DMS79 treated with DMSO at 0.1 percent for 48 hours (cell line): Measurements from ENCODE around the gene PDE6B.
"Not testable (repeated sequence)": the region's sequence is repeated elsewhere in the genome, so short reads cannot be mapped to it uniquely, and the experiment has no call there.

Experiments used
- DNase-seq: peaks from one replicate; lab custom pipeline; 2025; lab: John Stamatoyannopoulos, UW

The PDE6B gene

DNA sequence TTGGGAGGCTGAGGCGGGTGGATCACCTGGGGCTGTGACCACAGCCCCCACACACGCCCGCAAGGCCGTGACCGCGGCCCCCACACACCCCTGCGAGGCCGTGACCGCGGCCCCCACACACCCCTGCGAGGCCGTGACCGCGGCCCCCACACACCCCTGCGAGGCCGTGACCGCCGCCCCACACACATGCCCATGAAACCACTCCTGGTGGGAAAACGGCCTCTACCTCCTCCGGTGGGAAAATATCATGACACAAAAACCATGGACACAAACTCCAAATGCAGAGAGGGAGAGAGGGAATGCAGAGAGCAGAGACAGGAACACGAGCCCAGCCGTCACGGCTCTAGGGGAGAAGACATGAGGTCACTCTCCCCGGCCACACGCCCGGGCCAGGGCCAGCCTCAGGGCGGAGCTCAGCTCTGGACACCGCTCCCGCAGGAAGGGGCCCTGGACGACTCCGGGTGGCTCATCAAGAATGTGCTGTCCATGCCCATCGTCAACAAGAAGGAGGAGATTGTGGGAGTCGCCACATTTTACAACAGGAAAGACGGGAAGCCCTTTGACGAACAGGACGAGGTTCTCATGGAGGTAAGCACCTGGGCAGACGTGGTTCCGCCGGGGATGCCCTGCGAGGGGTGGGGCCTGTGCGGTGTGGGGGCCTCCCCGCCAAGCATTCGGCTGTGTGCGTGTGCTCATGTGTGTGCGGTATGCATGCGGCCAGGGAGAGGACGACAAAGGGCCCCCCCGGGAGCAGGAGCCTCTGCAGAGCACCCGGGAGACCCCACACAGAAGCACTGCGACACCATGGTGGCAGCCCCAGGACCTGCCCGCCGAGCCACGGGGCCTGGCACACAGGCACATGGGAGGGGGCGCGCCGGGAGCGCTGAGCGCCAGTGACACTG is 31.3 kb downstream of the PDE6B start:
- no peak for DNase-seq

DNA sequence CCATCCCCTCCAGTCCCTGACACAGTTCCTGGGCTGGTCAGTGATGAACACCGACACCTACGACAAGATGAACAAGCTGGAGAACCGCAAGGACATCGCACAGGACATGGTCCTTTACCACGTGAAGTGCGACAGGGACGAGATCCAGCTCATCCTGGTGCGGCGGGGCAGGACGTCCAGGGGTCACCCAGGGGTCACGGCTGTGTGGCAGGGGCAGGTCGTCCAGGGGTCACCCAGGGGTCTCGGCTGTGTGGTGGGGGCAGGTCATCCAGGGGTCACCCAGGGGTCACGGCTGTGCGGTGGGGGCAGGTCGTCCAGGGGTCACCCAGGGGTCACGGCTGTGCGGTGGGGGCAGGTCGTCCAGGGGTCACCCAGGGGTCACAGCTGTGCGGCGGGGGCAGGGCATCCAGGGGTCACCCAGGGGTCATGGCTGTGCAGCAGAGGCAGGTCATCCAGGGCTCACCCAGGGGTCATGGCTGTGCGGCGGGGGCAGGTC is 32.0 kb downstream of the PDE6B start:
- DNase-seq, result no peak

DNA sequence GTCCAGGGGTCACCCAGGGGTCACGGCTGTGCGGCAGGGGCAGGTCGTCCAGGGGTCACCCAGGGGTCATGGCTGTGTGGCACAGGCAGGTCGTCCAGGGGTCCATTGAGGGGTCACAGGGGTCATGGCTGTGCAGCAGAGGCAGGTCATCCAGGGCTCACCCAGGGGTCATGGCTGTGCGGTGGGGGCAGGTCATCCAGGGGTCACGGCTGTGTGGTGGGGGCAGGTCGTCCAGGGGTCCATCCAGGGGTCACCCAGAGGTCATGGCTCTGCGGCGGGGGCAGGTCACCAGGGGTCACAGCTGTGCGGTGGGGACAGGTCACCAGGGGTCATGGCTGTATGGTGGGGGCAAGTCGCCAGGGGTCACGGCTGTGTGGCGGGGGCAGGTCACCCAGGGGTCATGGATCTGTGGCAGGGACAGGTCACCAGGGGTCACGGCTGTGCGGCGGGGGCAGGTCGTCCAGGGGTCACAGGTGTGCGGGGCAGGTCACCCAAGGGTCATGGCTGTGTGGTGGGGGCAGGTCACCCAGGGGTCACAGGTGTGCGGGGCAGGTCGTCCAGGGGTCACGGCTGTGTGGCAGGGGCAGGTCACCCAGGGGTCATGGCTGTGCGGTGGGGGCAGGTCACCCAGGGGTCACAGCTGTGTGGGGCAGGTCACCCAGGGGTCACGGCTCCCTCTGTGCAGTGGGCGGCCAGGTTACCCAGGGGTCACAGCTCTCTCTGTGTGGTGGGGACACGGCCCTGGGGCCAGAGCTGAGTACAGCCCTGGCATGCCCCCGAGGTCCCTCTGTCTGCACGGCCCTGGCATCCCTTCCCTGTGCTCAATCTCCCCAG is 32.7 kb downstream of the PDE6B start:
- no peak for DNase-seq

DNA sequence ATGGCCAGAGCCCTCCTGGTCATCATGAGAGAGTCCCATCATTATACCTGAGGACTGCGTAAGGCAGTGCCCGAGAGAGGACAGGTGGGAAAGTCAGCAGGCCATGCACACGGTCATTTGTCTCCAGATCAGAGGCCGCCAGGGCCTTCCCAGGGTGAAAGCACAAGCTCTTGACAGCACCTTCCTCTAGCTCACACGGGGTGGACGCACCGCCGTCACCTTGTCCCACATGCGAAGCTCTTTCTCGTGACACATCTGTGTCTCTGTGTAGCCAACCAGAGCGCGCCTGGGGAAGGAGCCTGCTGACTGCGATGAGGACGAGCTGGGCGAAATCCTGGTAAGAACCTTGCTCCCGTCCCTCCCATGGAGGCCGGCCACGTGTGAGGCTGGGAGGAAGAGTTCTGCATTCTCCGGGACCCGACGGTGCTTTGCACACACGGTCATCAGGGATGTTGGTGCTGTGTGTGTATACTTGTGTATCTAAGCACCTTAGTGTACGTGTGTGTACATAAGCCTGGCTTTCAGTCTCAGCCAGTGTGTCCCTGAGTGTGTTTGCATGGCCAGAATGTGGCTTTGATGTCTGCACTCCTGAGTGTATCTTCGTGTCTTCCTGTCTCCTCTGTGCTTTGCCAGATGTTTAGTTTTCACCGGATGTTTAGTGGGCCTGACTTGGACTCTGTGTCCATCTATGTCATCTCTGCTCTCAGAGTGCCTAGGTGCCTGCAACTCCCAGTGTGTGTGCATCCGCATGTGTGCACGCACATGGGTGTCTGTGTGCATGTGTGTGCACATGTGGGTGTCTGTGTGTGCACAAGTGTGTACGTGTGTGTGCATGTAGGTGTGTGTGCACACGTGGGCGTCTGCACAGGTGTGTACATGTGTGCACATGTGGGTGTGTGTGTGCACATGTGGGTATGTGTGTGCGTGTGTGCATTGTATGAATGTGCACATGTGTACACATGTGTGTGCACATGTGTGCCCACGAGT is 33.6 kb downstream of the PDE6B start:
- DNase-seq, result no peak

DNA sequence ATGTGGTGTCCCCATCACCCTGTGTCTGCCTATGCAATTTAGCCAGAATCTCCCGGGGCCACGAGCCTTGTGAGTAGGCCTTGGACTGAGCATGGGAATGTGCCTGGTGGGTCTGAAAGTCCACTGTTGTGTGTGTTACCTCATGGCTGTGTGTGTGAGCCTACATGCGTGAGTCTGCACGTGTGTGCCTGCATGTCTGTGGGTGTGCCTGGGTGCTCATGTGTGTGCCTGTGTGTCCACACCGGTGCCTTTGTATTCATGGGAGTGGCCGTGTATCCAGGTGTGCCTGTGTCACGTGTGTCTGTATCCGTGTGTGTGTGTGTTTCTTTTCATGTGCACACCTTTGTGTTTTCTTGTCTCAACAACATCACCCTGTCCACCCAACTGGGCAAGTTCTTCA is 34.5 kb downstream of the PDE6B start:
- no peak for DNase-seq

DNA sequence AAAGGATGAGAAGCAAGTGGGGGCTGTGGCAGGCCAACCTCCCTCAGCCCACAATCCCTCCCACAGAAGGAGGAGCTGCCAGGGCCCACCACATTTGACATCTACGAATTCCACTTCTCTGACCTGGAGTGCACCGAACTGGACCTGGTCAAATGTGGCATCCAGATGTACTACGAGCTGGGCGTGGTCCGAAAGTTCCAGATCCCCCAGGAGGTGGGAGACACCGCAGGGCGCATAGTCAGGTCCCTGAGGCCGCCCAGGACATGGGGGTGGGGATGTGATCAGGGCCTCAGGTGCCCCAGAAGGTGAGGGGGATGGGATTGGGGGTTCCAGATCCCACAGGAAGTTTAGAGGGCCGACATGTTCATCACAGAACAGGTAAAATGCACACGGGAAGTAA is 35.0 kb downstream of the PDE6B start:
- DNase-seq, result no peak

DNA sequence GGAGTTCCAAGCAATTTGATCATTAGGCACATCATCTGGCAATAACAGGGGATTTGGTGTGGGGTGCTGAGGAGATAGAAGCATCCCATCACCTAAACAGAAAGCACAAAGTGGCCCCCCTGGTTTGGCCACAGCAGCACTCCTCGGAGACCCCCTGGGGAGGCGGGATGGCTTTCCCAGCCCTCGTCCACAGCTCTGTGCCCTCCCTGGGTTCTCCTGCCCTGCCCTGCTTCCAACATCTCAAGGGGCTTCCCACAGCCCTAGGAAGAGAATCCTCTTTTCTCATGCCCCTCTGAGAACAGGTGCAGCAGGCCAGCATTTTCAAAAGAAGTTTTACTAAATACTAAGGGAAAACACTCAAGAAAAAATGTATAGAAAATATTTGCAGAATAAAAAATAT is 35.9 kb downstream of the PDE6B start:
- DNase-seq, result no peak

DNA sequence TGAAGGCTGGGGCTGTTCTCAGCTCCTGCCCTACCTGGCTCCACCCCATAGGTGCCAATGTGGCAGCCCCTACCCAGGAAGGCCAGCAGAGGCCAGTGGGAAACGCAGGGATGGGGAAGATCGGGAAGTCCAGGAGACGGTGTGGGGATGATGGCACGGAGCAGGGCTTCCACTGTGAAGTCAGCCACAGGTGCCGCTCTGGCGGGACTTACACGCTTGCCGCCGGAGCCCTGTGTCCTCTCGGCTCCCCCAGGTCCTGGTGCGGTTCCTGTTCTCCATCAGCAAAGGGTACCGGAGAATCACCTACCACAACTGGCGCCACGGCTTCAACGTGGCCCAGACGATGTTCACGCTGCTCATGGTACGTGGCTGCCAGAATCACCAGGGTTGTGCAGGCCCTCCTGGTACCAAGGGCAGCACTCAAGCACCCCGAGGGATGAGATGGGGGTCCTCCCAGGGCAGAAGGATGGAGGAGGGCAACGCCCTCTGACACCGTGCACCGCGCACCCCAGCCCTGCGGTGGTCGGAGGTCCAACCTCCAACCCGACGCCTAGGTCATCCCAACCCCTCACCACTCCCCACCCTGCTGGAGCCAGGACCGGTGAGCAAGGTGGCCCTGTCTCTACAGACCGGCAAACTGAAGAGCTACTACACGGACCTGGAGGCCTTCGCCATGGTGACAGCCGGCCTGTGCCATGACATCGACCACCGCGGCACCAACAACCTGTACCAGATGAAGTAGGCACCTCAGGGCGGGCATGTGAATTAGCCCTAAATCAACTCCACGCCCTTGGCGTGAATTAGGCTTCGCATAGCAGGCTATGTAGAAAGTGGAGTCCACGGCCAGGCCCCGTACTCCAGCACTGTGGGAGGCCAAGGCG is 36.7 kb downstream of the PDE6B start:
- DNase-seq, result no peak

DNA sequence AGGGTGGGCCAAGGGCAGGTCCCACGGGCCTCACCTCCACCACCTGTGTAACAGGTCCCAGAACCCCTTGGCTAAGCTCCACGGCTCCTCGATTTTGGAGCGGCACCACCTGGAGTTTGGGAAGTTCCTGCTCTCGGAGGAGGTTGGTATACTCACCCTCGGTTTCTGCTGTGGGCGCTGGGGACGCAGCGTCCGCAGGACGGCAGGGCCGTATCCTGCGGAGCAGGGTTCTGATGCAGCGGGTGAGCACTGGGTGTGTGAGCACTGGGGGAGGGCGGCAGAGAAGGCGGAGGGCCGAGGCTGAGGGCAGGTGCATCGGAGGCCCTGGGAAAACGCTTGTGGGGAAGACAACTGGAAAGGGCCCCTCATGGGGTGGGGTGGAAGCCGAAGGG is 37.7 kb downstream of the PDE6B start:
- DNase-seq, result no peak

DNA sequence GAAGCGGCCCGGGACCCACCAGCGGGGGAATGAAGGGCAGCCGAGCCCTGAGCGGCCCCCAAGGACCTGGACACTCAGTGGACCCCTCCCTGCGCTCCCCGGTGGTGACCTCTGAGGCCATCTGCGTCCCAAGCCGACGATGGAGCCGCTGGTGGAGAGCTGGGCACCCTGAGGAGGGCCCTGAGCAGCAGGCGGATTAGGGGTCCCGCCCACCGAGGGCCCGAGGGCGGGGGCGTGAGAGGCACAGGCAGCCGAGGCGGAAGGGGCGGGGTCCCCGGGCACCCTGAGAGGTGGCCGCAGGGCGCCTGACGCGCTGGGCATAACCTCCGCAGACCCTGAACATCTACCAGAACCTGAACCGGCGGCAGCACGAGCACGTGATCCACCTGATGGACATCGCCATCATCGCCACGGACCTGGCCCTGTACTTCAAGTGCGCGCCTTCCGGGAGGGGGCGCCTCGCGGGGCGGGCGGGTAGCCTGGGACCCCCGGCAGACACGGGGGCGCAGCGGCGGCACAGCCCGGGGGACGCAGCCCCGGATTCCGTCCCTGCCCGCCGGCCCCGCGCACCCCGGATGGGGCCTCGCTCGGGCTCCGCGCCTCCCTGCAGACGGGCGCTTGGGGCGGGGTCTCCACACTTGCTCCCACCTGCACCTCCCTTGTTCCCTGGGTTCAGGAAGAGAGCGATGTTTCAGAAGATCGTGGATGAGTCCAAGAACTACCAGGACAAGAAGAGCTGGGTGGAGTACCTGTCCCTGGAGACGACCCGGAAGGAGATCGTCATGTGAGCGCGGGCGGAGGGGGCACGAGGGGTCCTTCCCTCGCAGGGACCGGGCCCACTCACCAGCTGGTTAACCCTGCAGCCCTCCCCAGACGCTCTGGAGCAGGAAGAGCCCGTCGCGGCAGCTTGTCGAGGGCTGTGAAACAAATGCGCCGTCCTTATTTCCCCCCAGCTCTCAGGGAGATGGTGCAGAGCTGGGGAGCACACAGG is 38.4 kb downstream of the PDE6B start:
- peak; percentile 21 for DNase-seq

DNA sequence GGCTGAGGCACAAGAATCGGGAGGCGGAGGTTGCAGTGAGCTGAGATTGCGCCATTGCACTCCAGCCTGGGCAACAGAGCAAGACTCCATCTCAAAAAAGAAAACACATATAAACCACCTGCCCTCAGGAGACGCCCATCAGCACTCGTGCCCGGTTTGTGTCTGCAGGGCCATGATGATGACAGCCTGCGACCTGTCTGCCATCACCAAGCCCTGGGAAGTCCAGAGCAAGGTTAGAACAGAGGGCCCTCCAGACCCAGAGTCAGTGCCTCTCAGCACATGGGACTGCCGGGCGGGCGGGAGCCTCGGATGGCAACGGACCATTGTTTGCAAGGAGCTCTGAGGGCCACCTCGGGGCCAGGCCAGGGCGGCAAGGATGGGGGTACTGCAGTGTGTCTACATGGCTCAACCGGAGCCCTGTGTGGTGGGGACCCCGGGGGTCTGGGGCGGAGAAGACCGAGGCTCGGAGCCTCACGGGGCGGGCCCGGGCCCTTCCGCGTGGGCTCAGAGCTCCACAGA is 39.4 kb downstream of the PDE6B start:
- DNase-seq, result no peak

DNA sequence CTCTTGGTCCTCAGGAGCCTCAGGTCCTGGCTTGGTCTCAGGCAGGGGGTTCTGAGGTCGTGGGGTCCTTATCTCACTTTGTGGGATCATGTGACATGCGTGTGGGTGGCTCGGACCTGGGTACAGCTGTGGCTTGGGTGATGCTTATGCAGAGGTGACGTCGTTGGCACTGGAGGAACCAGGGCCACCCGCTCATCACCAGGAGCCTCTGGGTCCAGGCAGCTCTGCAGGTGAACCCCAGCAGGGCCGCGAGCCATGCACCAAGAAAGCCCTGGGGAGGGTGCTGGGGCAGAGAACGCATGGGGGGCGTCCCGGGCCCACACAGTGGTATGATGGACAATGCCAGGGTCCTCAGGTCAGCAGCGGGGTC is 40.0 kb downstream of the PDE6B start:
- no peak for DNase-seq

DNA sequence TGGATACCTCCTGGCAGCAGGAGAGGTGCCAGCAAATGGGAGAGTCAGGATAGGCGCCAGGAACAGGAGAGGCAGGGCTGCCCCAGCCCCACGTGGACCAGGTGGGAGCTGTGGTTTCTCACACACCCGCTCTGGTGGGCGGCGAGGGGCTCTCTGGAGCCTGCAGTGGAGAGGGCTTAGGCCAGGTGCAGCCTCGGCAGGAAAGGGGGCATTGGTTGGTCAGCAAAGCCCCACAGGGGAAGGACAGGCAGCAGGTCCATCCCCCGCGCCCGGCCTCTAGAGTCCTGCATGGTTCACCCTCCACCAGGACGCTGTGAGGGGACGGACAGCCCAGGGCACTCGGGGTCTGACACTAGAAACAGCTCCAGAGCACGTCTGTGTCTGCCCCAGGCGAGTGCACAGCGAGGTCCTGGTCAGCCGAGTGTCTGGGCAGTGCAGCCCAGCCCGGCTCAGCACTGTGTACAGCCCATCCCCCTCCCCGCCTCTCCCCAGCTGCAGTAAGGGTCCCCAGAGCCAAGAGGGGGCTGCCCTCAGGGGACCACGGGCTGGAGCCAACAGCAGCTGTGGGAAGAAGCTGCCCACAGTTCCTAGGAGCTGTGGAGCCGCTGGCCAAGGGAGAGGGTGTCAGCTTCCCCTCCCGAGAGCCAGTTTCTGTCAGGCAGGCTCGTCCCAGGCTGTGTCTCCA is 40.5 kb downstream of the PDE6B start:
- DNase-seq, result no peak

DNA sequence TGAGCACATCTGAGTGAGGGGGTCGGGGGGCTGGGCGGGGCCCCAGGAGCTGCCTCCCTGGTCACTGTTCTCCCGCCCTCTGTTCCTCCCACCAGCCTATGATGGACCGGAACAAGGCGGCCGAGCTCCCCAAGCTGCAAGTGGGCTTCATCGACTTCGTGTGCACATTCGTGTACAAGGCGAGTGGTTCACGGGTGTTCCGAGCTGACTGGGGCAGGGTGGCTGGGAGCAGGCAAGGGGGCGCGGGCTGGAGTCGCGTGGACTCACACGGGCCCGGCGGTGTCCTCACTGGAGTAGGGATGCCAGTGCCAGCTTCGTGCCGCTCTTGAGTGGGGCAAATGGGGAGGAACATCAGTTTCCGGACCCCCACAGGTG is 41.0 kb downstream of the PDE6B start:
- DNase-seq, result no peak

DNA sequence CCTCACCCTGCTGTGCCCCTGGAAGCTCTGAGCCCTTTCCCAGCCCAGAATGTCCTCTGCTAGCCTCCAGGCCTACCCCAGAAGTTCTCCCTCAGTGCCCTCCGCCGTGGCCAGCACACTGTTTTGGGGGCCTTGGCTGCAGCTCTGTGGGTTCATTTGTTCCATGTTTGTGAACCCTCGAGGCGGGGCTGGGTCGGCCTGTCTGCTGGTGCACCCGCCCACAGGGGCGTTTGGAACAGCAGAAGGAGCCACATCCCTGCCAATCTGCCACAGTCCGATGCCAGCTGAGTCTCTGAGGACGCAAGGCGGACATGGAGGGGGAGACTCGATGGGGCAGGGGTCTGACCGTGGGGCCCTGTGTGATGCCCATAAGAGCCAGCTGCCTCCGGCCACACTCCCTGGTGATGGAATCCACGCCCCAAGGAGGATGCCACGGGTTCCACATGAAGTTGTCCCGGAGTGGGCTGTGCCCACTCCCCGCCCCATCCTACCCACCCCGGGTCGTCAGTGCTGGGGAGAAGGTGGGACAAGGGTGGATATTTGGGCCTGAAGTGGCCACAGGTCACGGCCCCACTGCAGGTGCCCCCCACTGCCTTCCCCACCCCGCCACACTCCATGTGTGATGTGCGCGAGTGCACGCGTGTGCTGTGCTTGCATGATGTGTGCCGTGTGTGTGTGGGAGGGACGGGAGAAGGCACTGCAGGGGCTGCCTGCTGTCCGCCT is 41.6 kb downstream of the PDE6B start:
- no peak for DNase-seq

DNA sequence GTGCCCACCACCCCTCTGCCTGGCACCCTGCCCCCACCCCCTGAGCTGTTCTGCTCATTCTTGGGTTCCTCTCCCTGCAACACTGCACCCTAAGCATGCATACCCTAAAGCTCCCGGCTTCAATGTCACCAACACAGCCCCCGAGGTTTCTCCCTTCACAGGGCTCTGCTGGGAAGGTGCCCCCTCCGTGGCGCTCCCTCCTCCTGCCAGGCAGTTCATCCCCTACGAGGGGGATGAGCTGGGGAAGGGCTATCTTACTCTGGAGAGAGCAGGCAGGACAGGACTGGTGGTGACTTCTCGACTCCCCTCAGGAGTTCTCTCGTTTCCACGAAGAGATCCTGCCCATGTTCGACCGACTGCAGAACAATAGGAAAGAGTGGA is 42.2 kb downstream of the PDE6B start:
- no peak for DNase-seq

DNA sequence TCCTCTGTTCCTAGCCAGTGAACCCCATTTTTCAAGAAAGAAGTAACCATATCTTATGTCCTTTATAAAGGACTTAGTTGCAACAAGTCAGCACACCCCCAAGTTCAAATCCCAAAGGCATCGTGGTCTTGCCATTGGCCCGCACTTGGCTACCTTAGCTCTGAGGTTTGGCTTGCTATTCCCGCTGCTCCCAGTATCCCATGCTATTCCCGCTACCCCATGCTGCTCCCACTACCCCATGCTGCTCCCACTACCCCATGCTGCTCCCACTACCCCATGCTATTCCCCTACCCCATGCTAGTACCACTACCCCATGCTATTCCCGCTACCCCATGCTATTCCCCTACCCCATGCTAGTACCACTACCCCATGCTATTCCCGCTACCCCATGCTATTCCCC is 42.8 kb downstream of the PDE6B start:
- not testable (repeated sequence) for DNase-seq
